Fibroblast of lung (primary cell): ENCODE data around the gene UGGT2.

Source experiments
- EZH2 ChIP-seq: IDR thresholded peaks from 2 replicates; pipeline ENCODE4 v1.5.1; 2012; ENCODE audit warnings: low read length, control low read depth, mild to moderate bottlenecking; ENCODE audit errors: missing control alignments
- TF ChIP-seq, protein P1 (sequence below), 2 donors: IDR thresholded peaks in 1 of 2; conservative IDR thresholded peaks in 1 of 2; 1 replicate in 1 of 2; 2 replicates in 1 of 2; pipeline ENCODE4 v1.5.1; 2011 to 2012; ENCODE audit warnings: low read length in 2 of 2, control low read depth in 1 of 2, inconsistent platforms in 1 of 2, low read depth in 1 of 2, mild to moderate bottlenecking in 1 of 2

DNA sequence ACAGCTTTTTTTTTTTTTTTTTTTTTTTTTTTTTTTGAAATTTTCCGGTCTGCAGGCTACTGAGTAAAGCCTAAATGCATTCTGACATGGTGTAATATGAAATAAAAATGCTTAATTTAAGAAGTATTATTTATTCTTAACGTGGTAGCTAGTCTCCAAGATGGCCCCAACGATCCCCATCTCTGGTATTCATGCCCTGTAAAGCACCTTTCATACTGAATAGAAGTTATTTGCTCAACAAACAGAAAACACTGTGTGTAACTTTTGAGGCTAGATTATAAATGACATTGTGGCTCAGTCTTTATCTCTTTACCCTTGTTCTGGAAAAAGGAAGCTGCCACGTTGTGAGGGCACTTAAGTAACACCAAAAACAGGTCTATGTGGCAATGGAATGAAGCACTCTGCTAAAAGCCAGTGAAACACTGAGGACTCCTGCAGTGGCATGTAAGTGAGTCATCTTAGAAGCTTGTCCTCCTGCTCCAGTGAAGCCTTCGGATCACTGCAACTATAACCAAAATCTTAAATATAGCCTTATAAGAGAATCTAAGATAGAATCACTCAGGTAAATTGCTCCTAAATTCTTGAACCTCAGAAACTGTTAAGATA is 128.7 kb downstream of the UGGT2 start:
- TF ChIP-seq, protein P1, sequence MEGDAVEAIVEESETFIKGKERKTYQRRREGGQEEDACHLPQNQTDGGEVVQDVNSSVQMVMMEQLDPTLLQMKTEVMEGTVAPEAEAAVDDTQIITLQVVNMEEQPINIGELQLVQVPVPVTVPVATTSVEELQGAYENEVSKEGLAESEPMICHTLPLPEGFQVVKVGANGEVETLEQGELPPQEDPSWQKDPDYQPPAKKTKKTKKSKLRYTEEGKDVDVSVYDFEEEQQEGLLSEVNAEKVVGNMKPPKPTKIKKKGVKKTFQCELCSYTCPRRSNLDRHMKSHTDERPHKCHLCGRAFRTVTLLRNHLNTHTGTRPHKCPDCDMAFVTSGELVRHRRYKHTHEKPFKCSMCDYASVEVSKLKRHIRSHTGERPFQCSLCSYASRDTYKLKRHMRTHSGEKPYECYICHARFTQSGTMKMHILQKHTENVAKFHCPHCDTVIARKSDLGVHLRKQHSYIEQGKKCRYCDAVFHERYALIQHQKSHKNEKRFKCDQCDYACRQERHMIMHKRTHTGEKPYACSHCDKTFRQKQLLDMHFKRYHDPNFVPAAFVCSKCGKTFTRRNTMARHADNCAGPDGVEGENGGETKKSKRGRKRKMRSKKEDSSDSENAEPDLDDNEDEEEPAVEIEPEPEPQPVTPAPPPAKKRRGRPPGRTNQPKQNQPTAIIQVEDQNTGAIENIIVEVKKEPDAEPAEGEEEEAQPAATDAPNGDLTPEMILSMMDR (conservative IDR thresholded peaks at IDR 0.05 in 1 of 2, IDR thresholded peaks at IDR 0.05 in 1 of 2; ENCODE audit: low read depth in 1 of 2, low read length in 2 of 2): no peak
- TF ChIP-seq EZH2: no peak
